ENCODE data around the gene USP7. TPM values are rescaled to one million over a fixed set of nuclear protein-coding genes. Genes with fewer than 3 reads are reported as not detected.
"Not testable (repeated sequence)": the region's sequence is repeated elsewhere in the genome, so short reads cannot be mapped to it uniquely, and the experiment has no call there.

Gene USP7
- total and polyA plus RNA-seq, 2 donors = 39.1 to 100 TPM

DNA sequence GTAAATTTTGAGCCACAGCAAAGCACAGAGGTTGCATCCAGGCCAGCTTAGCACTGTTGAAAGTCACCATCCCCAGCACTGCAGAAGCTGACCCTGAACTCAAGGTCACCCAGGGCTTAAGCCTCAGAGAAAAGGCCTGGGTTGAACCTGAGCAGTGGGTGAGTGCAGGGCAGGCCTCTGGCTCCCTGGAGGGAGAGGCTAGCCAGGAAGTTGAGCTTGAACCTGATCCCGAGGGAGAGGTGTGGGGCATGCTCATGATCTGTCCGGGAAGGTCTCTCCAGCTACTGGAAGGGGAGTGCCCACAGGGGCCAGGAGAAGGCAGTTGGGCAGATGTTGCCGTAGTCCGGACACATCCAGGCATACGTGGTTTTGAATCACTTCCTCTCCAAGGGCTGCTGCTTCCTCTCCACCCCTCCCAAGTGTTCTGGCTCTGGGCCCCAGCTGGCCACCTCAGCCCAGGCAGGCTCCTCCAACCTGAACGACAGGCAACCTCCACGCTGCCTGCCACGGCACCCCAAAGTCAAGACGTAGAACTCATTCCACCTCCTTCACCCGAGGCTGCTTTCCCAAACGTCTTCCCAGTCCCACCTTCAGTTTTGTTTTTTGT, 113.3 kb downstream of the USP7 start:
- Histone ChIP-seq H3K27ac (ENCODE audit: low read depth) (no peak overlapping the region), H3K4me3 (ENCODE audit: low read depth, low read length) (no peak overlapping the region), H3K4me1 (ENCODE audit: insufficient read depth) (no peaks in the 10 kb centered on the region), H3K36me3 (ENCODE audit: insufficient read depth) (peaks cover 4% of the 10 kb centered on the region)
- WGBS = 47% methylated on average over 11 of the region's 11 CpGs
- no peak for DNase-seq (ENCODE audit: extremely low spot score)

DNA sequence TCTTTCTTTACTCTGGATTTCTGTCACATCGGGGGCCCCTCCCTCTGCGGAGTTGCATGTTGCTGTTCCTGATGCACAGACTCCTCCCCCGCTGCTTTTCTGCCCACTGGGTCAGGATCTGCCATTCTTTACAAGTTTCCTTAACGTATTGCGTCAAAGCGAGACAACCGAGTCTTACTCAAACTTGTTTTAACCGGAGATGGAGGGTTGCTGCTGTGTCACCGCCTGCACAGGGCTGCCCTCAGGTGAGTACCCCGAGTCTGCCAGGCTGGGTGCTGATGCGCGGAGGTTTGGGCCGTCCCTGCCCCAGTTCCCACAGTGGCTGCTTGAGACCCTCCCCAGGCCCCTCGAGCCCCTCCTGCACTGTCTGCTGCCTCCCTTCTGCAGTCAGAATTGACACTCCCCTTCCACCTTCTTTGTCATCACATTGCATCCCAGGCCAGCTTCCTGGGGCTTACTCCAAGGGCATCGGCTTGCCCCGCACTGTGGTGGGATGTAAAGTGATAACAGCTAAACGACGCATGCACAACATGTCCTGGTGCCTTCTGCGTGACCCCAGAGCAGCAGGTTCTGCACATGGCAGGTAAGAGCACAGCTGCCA, 114.2 kb downstream of the USP7 start:
- Histone ChIP-seq H3K4me1 (ENCODE audit: insufficient read depth) (no peaks in the 10 kb centered on the region), H3K27ac (ENCODE audit: low read depth) (no peak overlapping the region), H3K4me3 (ENCODE audit: low read depth, low read length) (no peak overlapping the region), H3K36me3 (ENCODE audit: insufficient read depth) (peaks cover 4% of the 10 kb centered on the region)
- 78% methylated on average over 19 of the region's 19 CpGs for WGBS
- no peak for DNase-seq (ENCODE audit: extremely low spot score)

DNA sequence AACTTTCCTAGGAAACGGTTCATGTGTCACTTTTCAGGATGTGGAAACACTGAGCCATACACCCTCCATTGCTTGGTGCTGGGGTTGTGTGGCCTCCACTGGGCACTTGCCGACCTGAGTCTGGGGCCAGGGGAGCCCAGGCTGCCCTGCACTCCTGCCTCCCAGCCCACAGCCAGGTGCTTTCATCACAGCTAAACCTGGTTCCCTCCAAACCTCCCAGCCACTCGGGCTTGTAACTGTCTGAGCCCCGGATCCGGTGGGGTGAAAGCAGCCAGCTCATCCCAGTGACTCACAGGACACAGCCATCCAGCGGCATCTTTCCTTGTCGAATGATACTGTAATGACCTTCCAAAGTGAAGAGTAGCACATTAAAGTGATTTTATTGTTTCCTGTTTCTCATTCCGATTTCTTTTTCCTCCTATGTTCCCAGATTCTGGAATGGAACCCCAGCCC, 114.7 kb downstream of the USP7 start:
- Histone ChIP-seq H3K27ac (ENCODE audit: low read depth) (no peak overlapping the region), H3K36me3 (ENCODE audit: insufficient read depth) (peaks cover 2% of the 10 kb centered on the region), H3K4me1 (ENCODE audit: insufficient read depth) (no peaks in the 10 kb centered on the region), H3K4me3 (ENCODE audit: low read depth, low read length) (no peak overlapping the region)
- WGBS = 65% methylated on average over 8 of the region's 8 CpGs
- DNase-seq (ENCODE audit: extremely low spot score) = no peak

DNA sequence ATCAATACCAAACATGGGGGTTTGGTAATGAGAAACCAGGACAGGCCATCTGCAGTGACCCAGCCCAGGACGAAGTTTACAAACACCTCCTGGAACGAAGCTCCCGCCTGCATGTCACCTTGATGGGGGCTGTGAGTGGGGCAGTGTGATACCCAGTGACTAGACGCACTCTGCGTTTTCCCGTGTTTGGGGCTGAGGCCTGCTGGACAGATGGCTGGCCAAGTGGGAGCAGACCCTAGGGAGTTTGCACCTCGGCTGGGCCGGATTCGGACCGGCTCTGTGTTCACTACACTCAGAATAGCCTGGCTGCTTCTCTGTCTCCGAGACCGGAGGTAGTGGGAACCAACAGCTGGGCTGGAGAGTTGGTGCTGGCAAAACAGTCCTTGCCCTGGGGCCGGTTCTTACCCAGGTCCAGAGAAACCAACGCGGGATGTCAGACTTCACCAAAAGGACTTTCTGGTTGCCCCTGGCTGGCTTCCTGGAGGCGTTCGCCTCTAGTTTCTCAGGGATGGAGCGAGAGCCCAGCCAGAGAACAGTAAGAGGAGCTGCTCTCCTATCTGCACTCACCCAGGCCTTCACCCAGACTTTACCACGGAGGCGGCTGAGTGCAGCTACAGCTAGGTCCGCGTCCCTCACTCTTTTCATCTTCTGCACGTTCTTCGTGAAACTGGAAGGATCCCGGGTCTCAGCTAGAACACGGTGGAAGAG, 115.3 kb downstream of the USP7 start:
- Histone ChIP-seq H3K4me1 (ENCODE audit: insufficient read depth) (no peaks in the 10 kb centered on the region), H3K4me3 (ENCODE audit: low read depth, low read length) (no peak overlapping the region), H3K27ac (ENCODE audit: low read depth) (no peak overlapping the region), H3K36me3 (ENCODE audit: insufficient read depth) (peaks cover 2% of the 10 kb centered on the region)
- WGBS = 88% methylated on average over 26 of the region's 26 CpGs
- DNase-seq (ENCODE audit: extremely low spot score) = no peak

DNA sequence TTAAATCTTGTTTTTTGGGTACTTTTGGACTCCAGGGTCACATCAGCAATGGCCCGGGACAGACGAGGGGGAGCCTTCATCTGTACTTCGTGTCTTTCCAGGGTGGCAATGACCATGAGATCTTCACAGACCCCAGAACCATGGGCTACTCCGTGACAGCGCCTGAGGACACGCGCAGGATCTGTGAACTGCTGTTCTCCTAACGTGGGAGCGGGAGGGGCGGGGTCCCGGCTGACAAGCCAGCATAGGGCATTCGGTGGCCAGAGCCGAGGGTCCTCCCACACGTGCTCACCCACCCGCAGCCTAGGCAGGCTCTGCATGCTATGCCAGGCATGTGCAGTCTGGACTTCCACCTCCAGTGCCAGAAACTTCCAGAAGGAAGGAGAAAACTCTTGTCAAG, 116.1 kb downstream of the USP7 start:
- no peak overlapping the region for H3K4me3 ChIP-seq (ENCODE audit: low read depth, low read length)
- DNase-seq (ENCODE audit: extremely low spot score) = no peak
- H3K4me1 ChIP-seq (ENCODE audit: insufficient read depth) = no peaks in the 10 kb centered on the region
- H3K36me3 ChIP-seq (ENCODE audit: insufficient read depth) = peaks cover 2% of the 10 kb centered on the region
- 91% methylated on average over 15 of the region's 15 CpGs for WGBS
- H3K27ac ChIP-seq (ENCODE audit: low read depth) = no peak overlapping the region

DNA sequence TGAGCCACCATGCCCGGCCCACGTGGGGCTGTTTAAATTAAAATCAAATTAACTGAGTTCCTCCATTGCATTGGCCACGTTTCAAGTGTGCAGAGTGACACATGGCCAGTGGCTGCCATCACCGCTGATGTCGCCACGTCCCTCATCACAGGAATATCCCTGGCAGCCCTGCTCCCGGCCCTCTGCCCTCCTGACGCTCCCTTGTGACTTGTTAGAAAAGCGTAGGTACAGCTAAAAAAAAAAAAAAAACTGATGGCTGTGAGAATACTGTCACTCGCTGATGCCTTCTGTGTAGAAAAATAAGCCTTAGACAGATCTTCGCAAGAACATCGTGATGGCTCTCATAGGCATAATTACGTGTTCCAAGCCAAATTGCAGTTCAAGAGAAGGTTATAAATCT, 116.6 kb downstream of the USP7 start:
- DNase-seq (ENCODE audit: extremely low spot score) = no peak

DNA sequence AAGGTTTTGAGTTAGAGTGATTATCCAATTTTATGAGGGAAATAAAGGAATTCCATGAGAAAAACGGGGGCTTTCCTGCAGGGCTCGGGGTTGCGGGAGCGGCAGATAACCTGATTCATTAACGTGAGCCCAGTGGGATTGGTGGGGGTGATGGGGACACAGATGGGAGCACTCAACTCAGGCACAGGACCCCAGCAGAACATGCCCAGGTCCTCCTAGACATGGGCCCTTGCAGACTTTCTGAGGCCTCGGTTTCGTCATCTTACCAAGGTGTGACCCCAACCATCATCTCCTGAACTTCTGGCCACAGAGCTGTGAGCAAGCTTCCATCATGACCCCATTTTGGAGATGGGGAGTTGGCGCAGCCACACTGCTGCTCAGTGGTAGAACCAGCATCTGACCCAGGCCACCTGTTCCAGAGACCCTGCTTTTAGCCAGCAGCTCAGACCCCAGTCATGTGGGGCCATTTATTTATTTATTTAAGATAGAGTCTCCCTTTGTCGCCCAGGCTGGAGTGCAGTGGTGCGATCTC, 117.2 kb downstream of the USP7 start:
- WGBS = 94% methylated on average over 10 of the region's 10 CpGs
- Histone ChIP-seq H3K4me3 (ENCODE audit: low read depth, low read length) (no peak overlapping the region), H3K4me1 (ENCODE audit: insufficient read depth) (no peaks in the 10 kb centered on the region), H3K36me3 (ENCODE audit: insufficient read depth) (peaks cover 2% of the 10 kb centered on the region), H3K27ac (ENCODE audit: low read depth) (no peak overlapping the region)
- no peak for DNase-seq (ENCODE audit: extremely low spot score)

More for the DNA sequence above, 116.6 kb downstream of the USP7 start:
- 82% methylated on average over 13 of the region's 13 CpGs for WGBS
- no peak overlapping the region for H3K27ac ChIP-seq (ENCODE audit: low read depth)
- H3K36me3 ChIP-seq (ENCODE audit: insufficient read depth) = peaks cover 2% of the 10 kb centered on the region
- no peak overlapping the region for H3K4me3 ChIP-seq (ENCODE audit: low read depth, low read length)
- no peaks in the 10 kb centered on the region for H3K4me1 ChIP-seq (ENCODE audit: insufficient read depth)

DNA sequence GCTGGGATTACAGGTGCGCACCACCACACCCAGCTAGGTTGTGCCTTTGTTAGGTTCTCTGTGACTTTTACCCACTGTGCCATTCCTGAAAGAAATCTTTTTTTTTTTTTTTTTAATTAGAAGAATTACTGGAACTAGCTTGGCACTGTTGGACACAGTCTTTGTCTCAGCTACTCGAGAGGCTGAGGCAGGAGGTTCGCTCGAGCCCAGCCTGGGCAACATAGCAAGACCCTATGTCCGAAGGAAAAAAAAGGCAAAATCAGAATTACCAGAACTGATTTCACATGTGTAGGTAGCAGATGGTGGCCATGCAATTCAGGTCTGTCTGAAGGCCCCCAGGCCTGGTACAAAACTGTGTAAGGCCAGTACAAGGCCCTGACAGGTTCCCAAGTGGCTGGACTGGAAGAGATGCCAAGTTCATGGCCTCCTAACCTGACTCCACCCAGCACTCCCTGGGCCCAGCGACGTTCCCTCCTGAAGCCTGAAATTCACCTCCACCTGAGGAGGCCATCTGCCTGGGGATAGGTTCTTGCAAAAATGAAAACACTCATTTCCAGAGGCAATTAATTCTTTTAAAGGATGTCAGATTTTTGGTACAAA, 117.9 kb downstream of the USP7 start:
- Histone ChIP-seq H3K36me3 (ENCODE audit: insufficient read depth) (peaks cover 2% of the 10 kb centered on the region), H3K27ac (ENCODE audit: low read depth) (no peak overlapping the region), H3K4me3 (ENCODE audit: low read depth, low read length) (no peak overlapping the region), H3K4me1 (ENCODE audit: insufficient read depth) (no peaks in the 10 kb centered on the region)
- DNase-seq (ENCODE audit: extremely low spot score) = no peak
- 94% methylated on average over 7 of the region's 7 CpGs for WGBS

DNA sequence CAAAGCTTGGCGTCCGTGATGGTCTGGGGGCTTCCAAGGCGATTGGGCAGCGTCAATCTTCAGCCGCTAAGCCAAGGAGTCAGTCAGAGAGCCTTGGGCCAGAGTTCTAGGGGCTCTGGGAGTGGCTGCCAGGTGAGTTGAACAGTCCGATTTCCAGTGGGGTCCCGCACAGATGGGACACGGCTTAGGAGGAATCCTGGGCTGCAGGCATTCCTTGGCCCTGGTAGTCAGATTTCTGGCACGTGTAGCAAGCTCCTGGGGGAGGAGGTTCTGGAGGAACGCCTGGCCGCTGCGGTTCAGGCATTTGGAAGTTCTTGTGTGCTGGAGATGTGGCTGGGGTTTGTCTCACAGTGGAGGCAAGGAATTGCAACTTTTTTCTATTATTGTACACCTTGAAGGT, 120.4 kb downstream of the USP7 start:
- 53% methylated on average over 12 of the region's 12 CpGs for WGBS
- not testable (repeated sequence) for H3K36me3 ChIP-seq (ENCODE audit: insufficient read depth); H3K4me1 ChIP-seq (ENCODE audit: insufficient read depth); H3K27ac ChIP-seq (ENCODE audit: low read depth); H3K4me3 ChIP-seq (ENCODE audit: low read depth, low read length); DNase-seq (ENCODE audit: extremely low spot score)

Other genes with a start within 250 kb of the USP7 start
- gene TMEM186, start 166.3 kb downstream of the USP7 start, total RNA-seq = 4.7 TPM
- 10.6 TPM for gene TMEM186, start 166.3 kb downstream of the USP7 start, polyA plus RNA-seq
- gene PMM2, start 166.1 kb downstream of the USP7 start, total RNA-seq = 34.8 TPM
- 16.9 TPM for gene PMM2, start 166.1 kb downstream of the USP7 start, polyA plus RNA-seq
- gene CARHSP1, start 94.9 kb downstream of the USP7 start, total RNA-seq = 62.1 TPM
- gene CARHSP1, start 94.9 kb downstream of the USP7 start, polyA plus RNA-seq = 77.9 TPM
- not detected for gene LITAFD, start 81.6 kb downstream of the USP7 start, total RNA-seq
- gene LITAFD, start 81.6 kb downstream of the USP7 start, polyA plus RNA-seq = not detected
- gene HAPSTR1, start 127.7 kb upstream of the USP7 start, total RNA-seq = 69.1 TPM
- 16.9 TPM for gene HAPSTR1, start 127.7 kb upstream of the USP7 start, polyA plus RNA-seq

Data from urinary bladder (tissue), 4 donors.